ENCODE data around the gene CAMK2D. TPM values are rescaled to one million over a fixed set of nuclear protein-coding genes. Genes with fewer than 3 reads are reported as not detected.

CAMK2D gene
- total RNA-seq, 1 experiment from 2014 or later = 165 TPM

GRCh38 chr4:113638562-113638832, 123.0 kb downstream of the CAMK2D start:
- peak overlapping the region; percentile 97 for H3K27ac ChIP-seq (ENCODE audit: low read length)
- peaks cover 100% of the 10 kb centered on the region for H3K4me1 ChIP-seq (ENCODE audit: low read length)
- H3K4me2 ChIP-seq (ENCODE audit: low read depth, low read length, poor library complexity, severe bottlenecking) = peak overlapping the region; percentile 63
- H3K27me3 ChIP-seq (ENCODE audit: low read length) = no peaks in the 10 kb centered on the region
- H3K9me2 ChIP-seq (replicated peaks; ENCODE audit: insufficient read depth, low read length) = no peaks in the 10 kb centered on the region
- no peak for DNase-seq
- H3K79me2 ChIP-seq (ENCODE audit: low read length) = peaks cover 79% of the 10 kb centered on the region
- H2AFZ ChIP-seq (ENCODE audit: low read length) = no peak overlapping the region
- H3K4me3 ChIP-seq (ENCODE audit: low read length) = peak overlapping the region; percentile 50
- H3K9me3 ChIP-seq (ENCODE audit: low read length) = no peaks in the 10 kb centered on the region
- peak overlapping the region; percentile 60 for H3K9ac ChIP-seq (ENCODE audit: low read length)
- H3K36me3 ChIP-seq (ENCODE audit: insufficient read depth, low read length) = peaks cover 4% of the 10 kb centered on the region; the same call in 1 of the 2 replicates
- no peaks in the 10 kb centered on the region for H4K20me1 ChIP-seq (ENCODE audit: insufficient read depth, low read depth, low read length)

GRCh38 chr4:113637823-113638561, 123.5 kb downstream of the CAMK2D start:
- no peaks in the 10 kb centered on the region for H3K9me3 ChIP-seq (ENCODE audit: low read length)
- no peaks in the 10 kb centered on the region for H3K27me3 ChIP-seq (ENCODE audit: low read length)
- H2AFZ ChIP-seq (ENCODE audit: low read length) = no peak overlapping the region
- H3K79me2 ChIP-seq (ENCODE audit: low read length) = peaks cover 79% of the 10 kb centered on the region
- H3K4me3 ChIP-seq (ENCODE audit: low read length) = peak overlapping the region; percentile 50
- H3K4me1 ChIP-seq (ENCODE audit: low read length) = peaks cover 97% of the 10 kb centered on the region
- peaks cover 5% of the 10 kb centered on the region; the same call in 1 of the 2 replicates for H3K36me3 ChIP-seq (ENCODE audit: insufficient read depth, low read length)
- DNase-seq = peak; percentile 71
- no peaks in the 10 kb centered on the region for H3K9me2 ChIP-seq (replicated peaks; ENCODE audit: insufficient read depth, low read length)
- H4K20me1 ChIP-seq (ENCODE audit: insufficient read depth, low read depth, low read length) = no peaks in the 10 kb centered on the region
- H3K4me2 ChIP-seq (ENCODE audit: low read depth, low read length, poor library complexity, severe bottlenecking) = peak overlapping the region; percentile 63
- peak overlapping the region; percentile 97 for H3K27ac ChIP-seq (ENCODE audit: low read length)
- H3K9ac ChIP-seq (ENCODE audit: low read length) = peak overlapping the region; percentile 60

- peak overlapping the region; percentile 63 for H3K4me2 ChIP-seq (ENCODE audit: low read depth, low read length, poor library complexity, severe bottlenecking)
- H3K4me3 ChIP-seq (ENCODE audit: low read length) = peak overlapping the region; percentile 49
- H4K20me1 ChIP-seq (ENCODE audit: insufficient read depth, low read depth, low read length) = no peaks in the 10 kb centered on the region
- H3K9me2 ChIP-seq (replicated peaks; ENCODE audit: insufficient read depth, low read length) = no peaks in the 10 kb centered on the region
- no peak for DNase-seq
- H2AFZ ChIP-seq (ENCODE audit: low read length) = no peak overlapping the region
- H3K36me3 ChIP-seq (ENCODE audit: insufficient read depth, low read length) = peaks cover 9% of the 10 kb centered on the region; the same call in 1 of the 2 replicates
- peak overlapping the region; percentile 97 for H3K27ac ChIP-seq (ENCODE audit: low read length)
- H3K4me1 ChIP-seq (ENCODE audit: low read length) = peaks cover 95% of the 10 kb centered on the region
- peak overlapping the region; percentile 64 for H3K9ac ChIP-seq (ENCODE audit: low read length)
- H3K27me3 ChIP-seq (ENCODE audit: low read length) = no peaks in the 10 kb centered on the region
- H3K9me3 ChIP-seq (ENCODE audit: low read length) = no peaks in the 10 kb centered on the region
- H3K79me2 ChIP-seq (ENCODE audit: low read length) = peaks cover 79% of the 10 kb centered on the region
Observed at GRCh38 chr4:113637363-113637762, 124.2 kb downstream of the CAMK2D start.

GRCh38 chr4:113636877-113637276, 124.7 kb downstream of the CAMK2D start:
- peaks cover 79% of the 10 kb centered on the region for H3K79me2 ChIP-seq (ENCODE audit: low read length)
- peak overlapping the region; percentile 49 for H3K4me3 ChIP-seq (ENCODE audit: low read length)
- peak overlapping the region; percentile 64 for H3K9ac ChIP-seq (ENCODE audit: low read length)
- peak overlapping the region; percentile 63 for H3K4me2 ChIP-seq (ENCODE audit: low read depth, low read length, poor library complexity, severe bottlenecking)
- peaks cover 90% of the 10 kb centered on the region for H3K4me1 ChIP-seq (ENCODE audit: low read length)
- no peaks in the 10 kb centered on the region for H4K20me1 ChIP-seq (ENCODE audit: insufficient read depth, low read depth, low read length)
- no peak overlapping the region for H2AFZ ChIP-seq (ENCODE audit: low read length)
- H3K27me3 ChIP-seq (ENCODE audit: low read length) = no peaks in the 10 kb centered on the region
- peaks cover 9% of the 10 kb centered on the region; the same call in 1 of the 2 replicates for H3K36me3 ChIP-seq (ENCODE audit: insufficient read depth, low read length)
- peak overlapping the region; percentile 97 for H3K27ac ChIP-seq (ENCODE audit: low read length)
- peak; percentile 90 for DNase-seq
- H3K9me2 ChIP-seq (replicated peaks; ENCODE audit: insufficient read depth, low read length) = no peaks in the 10 kb centered on the region
- H3K9me3 ChIP-seq (ENCODE audit: low read length) = no peaks in the 10 kb centered on the region

GRCh38 chr4:113636438-113636818, 125.1 kb downstream of the CAMK2D start:
- H3K36me3 ChIP-seq (ENCODE audit: insufficient read depth, low read length) = peaks cover 9% of the 10 kb centered on the region; the same call in 1 of the 2 replicates
- peaks cover 88% of the 10 kb centered on the region for H3K4me1 ChIP-seq (ENCODE audit: low read length)
- H3K9me2 ChIP-seq (replicated peaks; ENCODE audit: insufficient read depth, low read length) = no peaks in the 10 kb centered on the region
- no peak overlapping the region for H2AFZ ChIP-seq (ENCODE audit: low read length)
- H3K4me2 ChIP-seq (ENCODE audit: low read depth, low read length, poor library complexity, severe bottlenecking) = peak overlapping the region; percentile 63
- H3K4me3 ChIP-seq (ENCODE audit: low read length) = peak overlapping the region; percentile 49
- peak overlapping the region; percentile 97 for H3K27ac ChIP-seq (ENCODE audit: low read length)
- H4K20me1 ChIP-seq (ENCODE audit: insufficient read depth, low read depth, low read length) = no peaks in the 10 kb centered on the region
- no peaks in the 10 kb centered on the region for H3K9me3 ChIP-seq (ENCODE audit: low read length)
- H3K79me2 ChIP-seq (ENCODE audit: low read length) = peaks cover 82% of the 10 kb centered on the region
- peak; percentile 90 for DNase-seq
- peak overlapping the region; percentile 64 for H3K9ac ChIP-seq (ENCODE audit: low read length)
- no peaks in the 10 kb centered on the region for H3K27me3 ChIP-seq (ENCODE audit: low read length)

- Histone ChIP-seq H3K79me2 (ENCODE audit: low read length) (peaks cover 85% of the 10 kb centered on the region), H3K36me3 (ENCODE audit: insufficient read depth, low read length) (peaks cover 9% of the 10 kb centered on the region; the same call in 1 of the 2 replicates), H3K4me1 (ENCODE audit: low read length) (peaks cover 88% of the 10 kb centered on the region), H4K20me1 (ENCODE audit: insufficient read depth, low read depth, low read length) (no peaks in the 10 kb centered on the region), H3K4me3 (ENCODE audit: low read length) (peak overlapping the region; percentile 49), H3K9me3 (ENCODE audit: low read length) (no peaks in the 10 kb centered on the region), H3K9me2 (replicated peaks; ENCODE audit: insufficient read depth, low read length) (no peaks in the 10 kb centered on the region), H3K4me2 (ENCODE audit: low read depth, low read length, poor library complexity, severe bottlenecking) (peak overlapping the region; percentile 63), H3K27ac (ENCODE audit: low read length) (peak overlapping the region; percentile 97), H2AFZ (ENCODE audit: low read length) (no peak overlapping the region), H3K27me3 (ENCODE audit: low read length) (no peaks in the 10 kb centered on the region), H3K9ac (ENCODE audit: low read length) (peak overlapping the region; percentile 64)
- DNase-seq = no peak
Observed at GRCh38 chr4:113635739-113636437, 125.7 kb downstream of the CAMK2D start.

GRCh38 chr4:113634081-113634969, 127.2 kb downstream of the CAMK2D start:
- Histone ChIP-seq H3K4me3 (ENCODE audit: low read length) (no peak overlapping the region), H3K4me1 (ENCODE audit: low read length) (peaks cover 88% of the 10 kb centered on the region), H3K36me3 (ENCODE audit: insufficient read depth, low read length) (peaks cover 9% of the 10 kb centered on the region; the same call in 1 of the 2 replicates), H3K9ac (ENCODE audit: low read length) (no peak overlapping the region), H3K79me2 (ENCODE audit: low read length) (peaks cover 85% of the 10 kb centered on the region), H3K9me3 (ENCODE audit: low read length) (no peaks in the 10 kb centered on the region), H4K20me1 (ENCODE audit: insufficient read depth, low read depth, low read length) (no peaks in the 10 kb centered on the region), H3K9me2 (replicated peaks; ENCODE audit: insufficient read depth, low read length) (no peaks in the 10 kb centered on the region), H3K4me2 (ENCODE audit: low read depth, low read length, poor library complexity, severe bottlenecking) (peak overlapping the region; percentile 63), H3K27ac (ENCODE audit: low read length) (peak overlapping the region; percentile 97), H3K27me3 (ENCODE audit: low read length) (no peaks in the 10 kb centered on the region), H2AFZ (ENCODE audit: low read length) (no peak overlapping the region)
- no peak for DNase-seq

Measured in Karpas-422 (cell line).